NOMO-1 (cell line): ENCODE results near the gene ZNF491.
"Not testable (repeated sequence)": the region's sequence is repeated elsewhere in the genome, so short reads cannot be mapped to it uniquely, and the experiment has no call there.

ENCODE experiments used
- DNase-seq, 2 experiments: peaks; one replicate each; lab custom pipeline; 2025; ENCODE audit not compliant: unreplicated experiment in 2 of 2; lab: John Stamatoyannopoulos, UW

Gene ZNF491

DNA sequence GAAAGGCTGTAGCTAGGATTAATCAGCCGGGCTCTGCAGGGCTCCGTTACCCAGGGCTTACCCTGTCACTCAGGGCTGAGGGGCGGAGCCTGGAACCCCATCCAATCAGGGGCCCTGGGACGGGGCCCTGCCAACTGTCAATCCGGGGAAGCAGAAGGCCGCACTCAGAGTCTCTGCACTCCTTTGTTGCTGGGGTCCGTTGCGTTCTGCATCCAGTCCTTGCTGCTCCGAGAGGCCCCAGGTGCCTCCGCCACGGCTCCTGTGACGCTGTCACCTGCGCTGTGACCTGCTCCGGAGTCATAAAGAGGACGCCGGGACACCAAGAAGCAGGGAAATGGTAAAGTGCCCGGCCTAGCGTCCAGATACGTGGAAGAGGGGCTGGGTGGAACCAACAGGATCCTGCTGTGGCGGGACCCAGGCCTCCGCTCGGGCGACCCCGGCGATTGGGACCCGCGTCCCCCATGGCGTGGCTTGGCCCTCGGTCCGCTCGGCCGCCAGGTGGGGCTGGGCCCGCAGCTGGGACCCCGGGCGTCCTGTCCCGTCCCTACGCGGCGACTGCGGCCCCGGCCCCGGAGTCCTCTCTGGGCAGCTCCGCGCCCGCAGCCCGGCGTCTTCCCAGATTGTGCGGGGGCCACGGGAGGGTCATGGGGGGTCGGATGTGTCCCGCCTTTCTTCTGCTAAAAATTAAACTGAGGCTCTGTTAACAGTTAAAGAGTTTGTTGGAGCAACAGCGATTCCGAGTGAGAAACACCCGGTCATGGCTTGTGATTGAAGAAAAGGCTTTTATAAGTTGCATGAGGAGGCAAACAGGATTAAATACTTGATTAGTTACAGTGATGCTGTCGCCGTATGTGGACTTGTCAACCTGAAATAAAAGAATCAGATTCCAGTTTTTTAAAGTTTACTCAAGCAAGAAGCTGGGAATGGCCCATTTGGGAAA, at the start of gene ZNF491:
ZNF491 (plus strand) TSS at position 133 of the 940 bp plus-strand sequence. CDS start 7,431 bp downstream, outside the sequence.
- peak; percentile 44 to 46 for DNase-seq

GRCh38 chr19:11749751-11750150, 48.6 kb upstream of the ZNF491 start:
- DNase-seq, result no peak

DNA sequence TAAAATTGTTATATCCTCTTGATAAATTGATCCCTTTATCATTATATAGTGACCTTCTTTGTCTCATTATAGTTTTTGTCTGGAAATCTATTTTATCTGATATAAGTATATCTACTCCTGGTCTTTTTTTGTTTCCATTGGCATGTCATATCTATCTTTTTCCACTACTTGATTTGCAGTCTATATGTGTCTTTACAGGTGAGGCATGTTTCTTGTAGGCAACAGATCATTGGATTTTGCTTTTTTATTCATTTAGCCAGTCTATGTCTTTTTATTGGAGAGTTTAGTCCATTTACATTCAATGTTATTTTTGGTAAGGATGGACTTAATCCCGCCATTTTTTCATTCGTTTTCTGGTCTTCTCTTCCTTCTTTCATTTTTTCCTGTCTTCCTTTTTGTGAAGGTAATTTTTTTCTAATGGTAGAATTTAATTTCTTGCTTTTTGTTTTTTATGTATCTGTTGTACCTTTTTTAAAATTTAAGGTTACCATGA, 46.0 kb upstream of the ZNF491 start:
- DNase-seq, result no peak

GRCh38 chr19:11754663-11755062, 43.7 kb upstream of the ZNF491 start:
- no peak for DNase-seq

DNA sequence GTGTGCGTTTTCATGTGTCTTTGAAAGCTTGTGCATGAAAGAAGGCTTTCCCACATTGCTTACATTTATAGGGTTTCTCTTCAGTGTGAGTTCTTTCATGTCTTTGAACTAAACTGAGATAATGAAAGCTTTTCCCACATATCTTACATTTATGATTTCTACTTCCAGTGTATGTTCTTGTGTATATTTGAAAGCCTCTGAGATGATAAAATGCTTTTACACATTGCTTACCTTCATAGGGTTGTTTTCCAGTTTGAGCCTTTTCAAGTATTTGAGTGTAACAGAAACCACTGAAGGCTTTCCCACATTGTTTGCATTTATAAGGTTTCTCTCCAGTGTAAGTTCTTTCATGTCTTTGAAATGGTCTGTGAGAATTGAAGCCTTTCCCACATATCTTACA, 41.4 kb upstream of the ZNF491 start:
- DNase-seq, result no peak

GRCh38 chr19:11759805-11760204, 38.5 kb upstream of the ZNF491 start:
- DNase-seq, result no peak

DNA sequence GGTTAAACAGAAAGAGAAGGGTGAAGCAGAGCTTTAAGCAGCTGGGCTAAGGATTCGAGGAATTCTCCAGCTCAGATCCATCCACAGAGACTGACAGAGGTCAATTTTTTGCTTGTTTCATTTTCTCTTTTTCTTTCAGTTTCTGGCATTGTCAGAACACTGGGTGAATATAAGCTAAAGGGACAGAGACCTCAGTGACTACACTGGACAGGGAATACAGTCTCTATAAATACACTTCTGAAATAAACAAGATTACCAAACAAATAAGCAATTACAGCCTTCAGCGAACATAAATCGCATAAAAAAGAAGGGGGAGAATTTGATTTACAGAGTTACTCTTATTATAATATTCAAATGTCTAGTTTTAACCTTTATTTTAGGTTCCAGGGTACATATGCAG, 35.2 kb upstream of the ZNF491 start:
- DNase-seq, result no peak

DNA sequence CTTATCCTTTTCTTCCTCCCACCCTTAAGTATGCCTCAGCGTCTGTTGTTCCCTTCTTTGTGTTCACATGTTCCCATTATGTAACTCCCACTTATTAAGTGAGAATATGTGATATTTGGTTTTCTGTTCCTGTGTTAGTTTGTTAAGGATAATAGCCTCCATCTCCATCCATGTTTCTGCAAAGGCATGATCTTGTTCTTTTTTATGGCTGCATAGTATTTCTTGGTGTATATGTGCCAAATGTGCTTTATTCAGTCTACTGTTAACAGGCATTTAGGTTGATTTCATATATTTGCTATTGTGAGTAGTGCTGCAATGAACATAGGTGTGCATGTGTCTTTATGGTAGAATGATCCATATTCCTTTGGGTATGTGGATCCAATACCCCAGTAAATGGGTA, 34.7 kb upstream of the ZNF491 start:
- DNase-seq, result no peak

GRCh38 chr19:11766597-11767591, 31.4 kb upstream of the ZNF491 start, which contains the start of gene ZNF441:
ZNF441 (plus strand) TSS chr19:11767000; CDS start chr19:11767194, 194 bp downstream.
- peak; percentile 88 to 91 for DNase-seq

DNA sequence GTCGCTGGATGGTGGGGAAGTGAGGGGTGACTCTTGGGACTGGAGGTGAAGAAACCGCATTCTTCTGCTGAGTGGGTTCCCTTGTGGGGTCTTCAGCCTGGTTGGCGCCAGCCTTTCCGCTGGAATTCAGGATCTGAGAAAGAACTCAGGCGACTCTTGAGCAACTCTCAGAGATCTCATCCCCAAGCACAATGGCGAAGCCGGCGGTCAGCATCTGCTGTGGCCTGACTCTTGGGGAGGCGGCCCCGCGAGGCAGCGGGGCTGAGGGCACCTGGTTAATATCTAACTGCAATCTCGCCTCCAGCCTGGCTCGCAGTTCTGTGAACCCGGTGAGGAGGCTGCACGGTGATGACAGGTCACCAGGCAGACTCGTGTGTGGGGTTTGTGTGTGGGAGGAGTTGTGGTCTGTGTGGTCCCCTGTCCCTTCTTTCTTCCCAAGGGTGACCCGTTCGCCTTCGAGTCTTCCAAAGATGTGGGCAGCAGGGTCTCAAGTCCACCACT, 30.6 kb upstream of the ZNF491 start:
- peak; percentile 1 to 3 for DNase-seq

DNA sequence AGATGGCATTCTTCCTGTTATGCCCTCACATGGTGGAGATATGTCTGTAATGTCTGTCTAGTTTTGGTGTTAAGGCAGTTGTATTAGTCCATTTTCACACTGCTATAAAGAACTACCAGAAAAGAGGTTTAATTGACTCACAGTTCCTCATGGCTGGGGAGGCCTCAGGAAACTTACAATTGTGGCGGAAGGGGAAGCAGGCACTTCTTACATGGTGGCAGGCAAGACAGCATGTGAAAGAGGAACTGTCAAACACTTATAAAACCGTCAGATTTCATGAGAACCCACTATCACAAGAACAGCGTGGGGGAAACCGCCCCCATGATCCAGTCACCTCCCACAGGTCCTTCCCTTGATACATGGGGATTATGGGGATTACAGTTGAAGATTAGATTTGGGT, 28.3 kb upstream of the ZNF491 start:
- no peak for DNase-seq

GRCh38 chr19:11771520-11771919, 26.8 kb upstream of the ZNF491 start:
- not testable (repeated sequence) for DNase-seq

DNA sequence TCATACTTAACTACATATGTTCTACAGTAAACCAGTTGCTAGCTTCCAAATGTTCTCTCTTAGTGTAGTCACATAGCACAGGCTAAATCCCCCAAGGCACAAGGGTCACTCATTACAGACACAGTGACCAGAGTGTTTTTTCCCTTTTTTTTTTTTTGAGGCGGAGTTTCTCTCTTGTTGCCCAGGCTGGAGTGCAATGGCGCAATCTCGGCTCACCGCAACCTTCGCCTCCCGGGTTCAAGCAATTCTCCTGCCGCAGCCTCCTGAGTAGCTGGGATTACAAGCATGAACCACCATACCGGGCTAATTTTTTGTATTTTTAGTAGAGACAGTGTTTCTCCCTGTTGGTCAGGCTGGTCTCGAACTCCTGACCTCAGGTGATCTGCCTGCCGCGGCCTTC, 21.7 kb upstream of the ZNF491 start:
- DNase-seq, result not testable (repeated sequence)

DNA sequence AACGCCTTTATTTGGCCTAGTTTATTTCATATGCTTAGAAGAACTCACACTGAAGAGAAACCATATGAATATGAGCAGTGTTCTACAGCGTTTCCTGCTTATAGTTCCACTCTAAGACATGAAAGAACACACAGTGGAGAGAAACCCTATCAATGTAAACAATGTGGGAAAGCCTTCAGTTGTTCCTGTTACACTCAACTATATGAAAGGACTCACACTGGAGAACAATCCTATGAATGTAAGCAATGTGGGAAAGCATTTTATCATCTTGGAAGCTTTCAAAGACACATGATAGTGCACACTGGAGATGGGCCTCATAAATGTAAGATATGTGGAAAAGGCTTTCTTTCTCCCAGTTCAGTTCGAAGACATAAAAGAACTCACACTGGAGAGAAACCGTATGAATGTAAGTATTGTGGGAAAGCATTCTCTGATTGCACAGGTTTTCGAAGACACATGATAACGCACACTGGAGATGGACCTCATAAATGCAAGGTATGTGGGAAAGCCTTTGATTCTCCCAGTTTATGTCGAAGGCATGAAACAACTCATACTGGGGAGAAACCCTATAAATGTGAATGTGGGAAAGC, 17.8 kb upstream of the ZNF491 start:
- DNase-seq, result no peak

- DNase-seq, result no peak
Measured at GRCh38 chr19:11781295-11782057, 16.8 kb upstream of the ZNF491 start.

GRCh38 chr19:11783767-11784166, 14.6 kb upstream of the ZNF491 start:
- DNase-seq, result no peak

GRCh38 chr19:11784356-11784755, 14.0 kb upstream of the ZNF491 start:
- no peak for DNase-seq

DNA sequence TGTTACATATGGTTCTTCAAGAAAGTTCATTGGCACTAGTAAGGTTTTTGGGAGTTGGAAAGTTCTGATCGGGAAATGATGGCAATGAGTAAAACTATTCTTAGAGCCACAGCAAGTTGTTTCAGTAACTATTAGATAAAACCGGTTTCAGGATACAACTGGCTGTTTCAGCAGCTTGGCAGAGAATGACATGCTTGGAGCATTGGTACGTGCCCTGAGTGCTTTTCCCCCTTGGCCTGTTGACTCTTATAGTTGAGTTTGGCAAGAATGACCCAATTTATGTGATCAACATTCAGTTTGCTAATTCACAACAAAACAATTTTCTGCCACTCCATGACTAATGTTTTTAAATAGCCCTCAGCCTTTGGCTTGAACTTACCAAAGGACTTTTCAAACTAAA, 10.8 kb upstream of the ZNF491 start:
- DNase-seq, result no peak

DNA sequence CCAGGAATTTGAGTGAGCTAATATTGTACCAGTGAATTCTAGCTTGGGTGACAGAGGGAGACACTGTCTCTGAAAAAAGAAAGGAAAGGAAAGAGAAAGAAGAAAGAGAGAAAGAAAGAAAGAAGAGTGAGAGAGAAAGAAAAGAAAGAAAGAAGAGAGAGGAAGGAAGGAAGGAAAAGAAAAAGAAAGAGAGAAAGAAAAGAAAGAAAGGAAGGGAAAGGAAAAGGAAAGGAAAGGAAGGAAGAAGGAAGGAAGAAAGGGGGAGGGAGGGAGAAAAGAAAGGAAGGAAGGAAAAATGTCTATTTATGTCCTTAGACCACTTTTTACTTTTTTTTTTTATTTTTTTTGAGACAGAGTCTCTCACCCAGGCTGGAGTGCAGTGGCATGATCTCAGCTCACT, 5.4 kb upstream of the ZNF491 start:
- DNase-seq, result no peak

DNA sequence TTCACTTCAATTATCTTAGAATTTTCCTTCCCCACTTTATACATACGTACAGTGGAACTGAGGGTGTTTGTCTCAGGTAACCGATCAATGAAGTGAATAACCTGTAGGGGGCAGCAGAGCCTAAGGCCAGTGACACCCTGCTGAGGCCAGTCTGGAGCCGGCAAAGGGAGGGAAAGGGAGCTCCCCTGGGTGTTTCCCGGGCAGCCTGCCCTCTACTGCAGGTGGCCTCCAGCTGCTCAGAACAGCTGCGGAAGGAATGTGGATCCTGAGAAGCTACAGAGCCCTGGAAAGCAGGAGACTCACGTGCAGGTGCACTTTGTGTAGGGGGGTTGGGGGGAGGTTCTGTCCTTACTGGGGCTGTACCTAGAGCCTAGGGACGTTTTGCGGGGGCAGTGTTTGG, 832 bp upstream of the ZNF491 start:
- peak; percentile 63 to 77 for DNase-seq
